GM21723 (cell line): Measurements from ENCODE around the gene TFAM.
"Not testable (repeated sequence)": the region's sequence is repeated elsewhere in the genome, so short reads cannot be mapped to it uniquely, and the experiment has no call there.

Experiments used
- ATAC-seq: cut with Tn5 transposase; IDR thresholded peaks from one replicate; pipeline ENCODE4 v1.9.1; 2021; ENCODE audit warnings: mild to moderate bottlenecking, moderate library complexity; ENCODE audit not compliant: unreplicated experiment

Gene TFAM

DNA sequence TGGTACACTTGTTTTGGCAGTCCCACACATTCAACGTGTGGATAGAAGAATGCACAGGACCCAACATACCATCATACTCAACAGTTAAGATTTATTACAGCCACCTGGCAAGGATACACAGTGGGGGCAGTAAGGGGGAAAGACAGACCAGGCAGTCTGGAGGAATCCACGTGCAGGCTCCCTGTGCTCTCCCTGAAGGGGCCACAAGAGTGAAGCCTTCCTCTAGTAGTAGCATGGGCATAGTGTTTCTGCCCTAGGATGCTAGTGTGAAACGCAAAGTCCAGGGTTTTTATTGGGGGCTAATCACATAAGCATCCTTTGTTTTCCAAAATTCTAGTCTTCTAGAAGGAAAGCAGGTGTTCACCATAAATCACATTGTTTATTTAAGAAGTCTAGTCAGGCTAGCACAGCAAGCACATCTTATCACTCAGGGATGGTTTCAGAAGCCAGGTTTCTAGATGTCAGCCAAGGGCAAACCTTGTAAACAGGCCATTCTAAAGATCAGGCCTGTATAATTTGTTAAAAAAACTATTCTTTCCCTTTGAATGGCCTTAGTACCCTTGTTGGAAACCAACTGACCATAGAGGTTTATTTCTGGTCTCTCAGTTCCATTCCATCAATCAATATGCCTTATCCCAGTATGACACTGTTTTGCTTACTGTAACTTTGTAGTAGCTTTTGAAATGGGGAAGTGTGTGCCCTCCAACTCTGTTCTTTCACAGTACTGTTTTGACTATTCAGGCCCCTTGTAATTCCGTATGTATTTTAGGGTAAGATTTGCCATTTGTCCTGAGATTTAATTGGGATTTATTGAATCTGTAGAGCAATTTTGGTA, 12.4 kb upstream of the TFAM start:
- peak; percentile 69 for ATAC-seq

DNA sequence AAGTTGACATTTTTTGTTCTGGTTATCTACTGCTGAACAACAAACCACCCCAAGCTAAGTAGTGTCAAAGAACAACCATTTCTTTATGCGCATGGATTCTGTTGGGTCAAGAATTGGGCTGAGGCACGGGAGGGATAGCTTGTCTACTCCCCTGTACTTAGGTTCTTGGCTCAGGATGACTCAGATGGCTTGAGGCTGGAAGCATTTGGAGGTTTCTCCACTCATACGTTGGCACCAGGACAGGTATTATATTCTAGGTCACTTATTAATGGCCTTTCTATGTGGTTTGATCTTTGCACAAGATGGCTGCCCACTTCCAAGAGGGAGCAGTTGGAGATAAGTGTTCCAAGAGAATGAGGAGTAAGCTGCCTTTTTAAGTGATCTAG, 11.8 kb upstream of the TFAM start:
- ATAC-seq = peak; percentile 11

DNA sequence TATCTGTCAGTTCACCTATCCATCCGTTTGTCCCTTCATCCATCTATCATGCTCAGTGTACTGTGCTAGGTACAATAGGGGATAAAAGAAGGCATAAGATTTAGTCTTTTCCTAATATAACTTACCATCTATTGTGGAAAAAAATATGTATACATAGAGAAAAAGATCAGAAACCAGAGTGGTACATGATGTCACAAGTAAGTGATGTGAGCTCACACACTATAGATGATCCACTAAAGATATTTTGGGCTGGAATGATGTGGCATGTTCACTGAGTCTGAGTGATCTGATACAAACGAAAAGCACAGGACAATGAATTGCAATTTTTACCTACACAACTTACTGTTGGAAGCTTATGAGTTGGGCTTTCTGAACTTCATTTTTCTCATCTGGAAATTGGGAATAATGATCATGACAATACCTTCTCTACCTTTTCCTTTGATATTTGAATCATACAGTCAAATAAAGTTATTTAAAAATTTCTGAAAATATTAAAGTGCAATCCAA, 2.7 kb upstream of the TFAM start:
- no peak for ATAC-seq

DNA sequence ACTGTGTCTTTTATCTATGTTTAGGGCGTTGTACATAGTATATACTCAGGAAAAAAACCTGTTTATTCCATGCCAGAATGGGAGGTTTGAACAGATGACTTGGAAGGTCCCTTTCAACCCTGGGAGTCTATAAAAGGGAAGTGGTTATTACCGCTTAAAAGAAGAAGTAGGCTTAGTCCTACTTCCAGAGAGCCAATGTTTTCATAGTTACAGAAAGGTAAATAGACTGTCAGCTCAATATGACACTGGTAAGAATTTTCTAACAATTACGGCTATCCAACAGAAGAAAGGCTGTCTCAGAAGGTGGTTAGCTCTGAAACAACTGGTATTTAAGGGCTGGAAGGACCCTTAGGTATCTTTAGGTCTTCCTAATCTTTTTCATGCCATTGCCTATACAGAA, 1.1 kb upstream of the TFAM start:
- ATAC-seq = peak; percentile 74

DNA sequence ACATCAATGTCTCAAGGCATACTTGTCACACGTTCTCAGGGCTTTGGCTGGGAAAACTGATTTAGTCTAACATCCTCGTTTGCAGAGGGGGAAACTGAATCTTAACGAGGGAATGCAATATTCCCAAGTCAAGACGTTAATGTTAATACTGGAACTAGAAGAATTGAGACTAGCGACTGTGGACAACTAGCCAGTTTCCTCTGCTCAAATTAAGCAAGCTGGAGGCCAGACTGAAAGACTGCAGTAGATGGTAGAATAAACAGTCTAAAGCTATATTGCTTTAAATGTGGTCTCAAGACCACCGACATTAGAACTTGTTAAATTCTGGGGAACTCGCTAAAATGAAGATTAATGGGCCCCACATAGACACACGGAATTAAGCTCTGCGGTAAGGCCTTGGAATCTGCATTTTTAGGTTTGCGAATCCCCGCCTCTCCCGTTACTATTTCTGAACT, 639 bp upstream of the TFAM start:
- peak; percentile 7 for ATAC-seq

DNA sequence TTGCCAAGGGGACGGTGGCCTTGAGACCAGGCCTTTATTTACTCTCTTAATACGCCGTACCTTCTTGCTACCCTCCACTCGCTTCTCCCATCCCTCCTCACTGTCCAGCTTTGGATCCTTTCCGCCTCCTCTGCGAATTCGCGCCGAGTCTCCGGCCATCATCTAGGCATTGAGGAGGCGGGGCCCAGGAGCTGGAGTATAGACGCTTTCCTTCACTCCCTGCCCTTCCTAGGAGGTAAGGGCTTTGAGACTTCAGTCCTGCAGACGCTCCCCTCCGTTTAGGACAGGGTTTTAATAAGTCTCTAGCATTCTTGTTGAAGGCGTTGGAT, 538 bp downstream of the TFAM start:
- peak; percentile 21 for ATAC-seq

DNA sequence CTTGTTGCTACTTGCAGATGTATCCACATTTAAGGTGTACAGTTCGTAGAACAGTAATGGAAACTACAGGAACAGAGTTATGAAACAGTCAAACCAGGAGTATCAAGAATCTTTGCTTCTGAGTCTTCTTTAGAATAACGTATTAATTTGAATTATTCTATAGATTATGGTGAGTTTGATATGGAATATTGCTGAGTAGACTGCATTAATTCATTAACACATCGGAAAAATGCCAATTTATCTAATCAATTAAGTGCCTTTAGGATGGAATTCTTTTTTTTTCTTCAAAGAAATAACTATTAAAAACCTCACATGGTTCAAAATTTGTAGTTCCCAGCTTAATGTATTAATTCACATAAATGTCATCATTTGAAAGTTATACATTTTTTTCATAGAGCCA, 3.8 kb downstream of the TFAM start:
- no peak for ATAC-seq

DNA sequence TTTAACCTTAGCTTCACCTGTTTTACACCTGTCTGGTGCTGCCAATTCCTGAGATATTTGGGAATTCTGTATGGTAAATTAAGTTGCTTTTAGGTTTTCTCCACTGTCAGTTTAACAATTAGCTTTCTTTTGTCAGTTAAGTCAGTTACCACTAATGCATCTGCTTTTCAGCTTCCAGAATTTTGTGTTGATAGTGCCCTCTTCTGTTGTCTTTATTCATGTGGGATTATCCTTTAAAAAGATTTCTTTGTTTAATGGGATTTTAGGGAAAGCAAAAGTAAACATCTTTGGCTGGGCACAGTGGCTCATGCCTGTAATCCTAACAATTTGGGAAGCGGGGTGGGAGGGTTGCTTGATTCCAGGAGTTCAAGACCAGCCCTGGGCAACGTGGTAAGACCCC, 8.1 kb downstream of the TFAM start:
- no peak for ATAC-seq

DNA sequence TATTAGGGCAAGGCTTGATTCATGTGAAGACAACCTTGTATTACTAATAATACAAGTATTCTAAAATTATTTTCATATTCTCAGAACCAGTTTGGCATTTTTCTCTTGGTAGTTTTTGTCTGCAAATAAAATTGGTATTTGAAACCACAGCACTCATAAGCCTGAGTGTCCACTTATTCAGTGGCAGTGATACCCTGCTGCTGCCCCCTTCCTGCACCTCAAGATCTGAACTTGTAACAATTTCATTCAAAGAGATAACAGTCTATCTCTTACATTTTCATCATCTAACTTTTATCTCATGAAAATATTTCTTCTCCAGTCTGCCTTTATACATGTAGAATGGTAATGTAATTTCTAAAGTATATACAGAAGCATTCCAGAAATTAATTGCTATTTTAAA, 9.3 kb downstream of the TFAM start:
- ATAC-seq = no peak

DNA sequence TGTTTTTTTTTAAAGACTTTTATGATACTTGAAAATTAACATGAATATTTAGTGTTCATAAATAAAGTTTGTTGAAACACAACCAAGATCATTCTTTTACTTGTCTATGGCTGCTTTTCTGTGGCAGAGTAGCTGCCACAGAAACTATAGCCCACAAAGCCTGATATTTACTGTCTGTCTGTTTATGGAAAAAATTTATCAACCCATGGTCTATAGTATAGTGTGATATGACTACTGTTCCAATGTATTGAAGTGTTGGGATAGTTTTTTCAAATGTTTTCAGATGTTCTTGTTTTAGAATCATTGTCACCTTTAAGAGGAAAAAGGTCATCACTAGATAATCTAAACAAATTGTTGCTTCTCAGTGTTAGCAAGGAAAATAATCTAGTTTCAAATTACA, 10.8 kb downstream of the TFAM start:
- no peak for ATAC-seq

DNA sequence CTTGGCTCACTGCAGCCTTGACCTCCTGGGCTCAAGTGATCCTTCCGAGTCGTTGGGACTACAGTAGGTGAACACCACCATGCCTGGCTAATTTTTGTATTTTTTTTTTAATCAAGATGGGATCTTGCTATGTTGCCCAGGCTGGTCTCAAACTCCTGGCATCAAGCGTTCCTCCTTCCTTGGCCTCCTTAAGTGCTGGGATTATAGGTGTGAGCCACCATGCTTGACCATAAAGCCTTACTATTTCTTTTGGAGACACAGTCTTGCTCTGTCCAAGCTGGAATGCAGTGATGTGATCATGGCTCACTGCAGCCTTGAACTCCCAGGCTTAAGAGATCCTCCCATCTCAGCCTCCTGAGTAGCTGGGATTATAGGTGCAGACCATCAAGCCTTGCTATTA, 12.6 kb downstream of the TFAM start:
- no peak for ATAC-seq

DNA sequence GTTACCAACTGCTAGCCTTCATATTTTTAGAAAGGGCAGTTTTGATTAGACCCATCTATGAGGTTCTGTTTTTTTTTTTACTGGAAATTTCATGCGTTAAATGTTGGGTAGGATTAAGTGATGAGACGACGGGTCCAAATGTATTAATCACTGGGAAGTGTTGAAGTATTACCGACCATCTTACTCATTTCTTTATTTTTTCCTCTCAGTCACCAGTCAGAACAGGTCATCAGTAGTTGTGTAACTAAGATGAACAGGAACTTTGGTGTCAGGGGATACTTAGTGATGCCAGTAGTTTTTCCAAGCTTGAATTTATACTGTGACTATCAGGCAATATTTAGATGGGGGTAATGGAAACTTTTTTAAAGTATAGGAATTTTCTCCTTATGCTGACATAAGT, 14.2 kb downstream of the TFAM start:
- ATAC-seq = no peak

DNA sequence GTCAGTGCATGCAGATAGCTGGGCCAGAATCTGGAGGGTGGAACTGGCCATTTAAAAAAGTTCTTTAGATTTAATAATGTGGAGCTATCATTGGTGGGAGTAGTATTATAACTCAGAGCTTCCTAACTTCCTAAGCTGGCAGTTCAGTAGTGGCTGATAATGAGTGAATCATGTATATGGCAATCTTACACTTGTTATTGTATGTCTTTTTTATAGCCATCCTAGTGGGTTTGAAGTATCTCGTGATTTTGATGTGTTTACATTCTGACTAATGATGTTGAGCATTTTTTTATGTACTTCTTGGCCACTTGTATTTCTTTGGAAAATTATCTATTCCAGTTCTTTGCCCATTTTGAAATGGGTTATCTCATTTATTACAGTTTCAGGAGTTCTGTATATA, 15.4 kb downstream of the TFAM start:
- ATAC-seq = no peak

DNA sequence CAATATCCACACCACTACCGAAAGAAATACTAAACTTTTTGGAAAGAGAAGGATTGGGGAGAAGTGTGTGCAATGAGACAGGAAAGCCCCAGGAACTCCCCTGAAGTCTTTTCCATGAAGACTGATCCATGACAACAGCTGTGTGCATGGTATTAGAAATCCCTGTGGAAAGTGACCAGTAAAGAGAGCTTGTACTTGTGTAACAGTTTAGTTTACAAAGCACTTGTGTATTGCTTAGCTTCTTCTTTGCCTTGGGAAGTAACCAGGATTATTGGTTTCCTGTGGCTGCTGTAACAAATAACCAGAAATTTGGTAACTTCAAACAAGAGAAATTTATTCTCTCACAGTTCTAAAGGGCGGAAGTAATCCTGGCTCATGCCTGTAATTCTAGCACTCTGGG, 18.8 kb downstream of the TFAM start:
- ATAC-seq = no peak

DNA sequence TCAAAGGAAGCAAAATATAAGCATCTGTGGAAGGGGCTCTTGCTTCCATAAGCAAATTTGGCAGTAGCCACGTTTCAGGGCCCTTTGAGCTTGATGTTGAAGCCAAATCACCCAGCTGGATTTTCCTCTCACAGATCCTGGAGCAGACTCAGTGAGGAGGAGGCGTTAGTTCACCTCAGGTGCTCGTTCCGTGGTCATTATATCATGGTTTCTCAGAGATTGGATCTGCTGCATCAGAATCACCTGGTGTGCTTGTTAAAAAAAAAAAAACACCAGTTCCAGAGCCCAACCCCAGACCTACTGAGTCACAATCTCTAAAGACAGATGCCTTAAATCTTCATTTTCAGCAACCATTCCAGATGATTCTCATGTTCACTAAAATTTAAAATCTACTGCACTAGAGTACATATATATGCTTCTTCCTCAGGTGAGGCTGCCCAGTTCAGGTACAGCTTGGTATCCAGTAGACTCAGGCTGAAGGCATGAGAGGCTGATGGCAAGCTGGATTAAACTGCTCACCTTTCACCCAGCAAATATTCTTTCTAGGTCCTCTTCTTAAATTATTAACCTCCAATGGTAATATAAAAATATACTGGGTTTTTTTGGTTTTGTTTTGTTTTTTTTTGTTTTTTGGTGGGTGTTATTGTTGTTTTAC, 24.9 kb downstream of the TFAM start:
- ATAC-seq = no peak

DNA sequence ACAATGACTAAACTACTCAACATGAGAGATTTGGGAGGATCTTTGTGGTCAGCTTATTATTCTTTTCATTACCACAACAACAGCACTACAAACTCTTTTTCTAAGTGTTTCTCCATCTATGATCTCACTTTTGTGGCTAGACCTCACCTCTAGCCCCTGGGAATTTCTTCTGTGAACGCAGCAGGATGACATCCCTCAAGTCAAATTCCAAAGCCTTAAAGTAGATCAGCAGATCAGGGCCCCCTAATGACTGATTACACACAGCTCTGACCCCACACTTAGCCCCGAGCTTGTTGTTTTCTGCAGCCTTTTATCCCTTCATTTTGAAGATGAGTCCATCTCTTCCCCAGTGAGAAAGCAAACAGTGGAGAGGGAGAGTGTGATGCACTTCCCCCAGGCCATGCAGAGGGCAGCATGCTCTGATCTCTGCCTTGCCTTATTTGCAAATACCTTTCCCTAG, 27.3 kb downstream of the TFAM start:
- no peak for ATAC-seq

DNA sequence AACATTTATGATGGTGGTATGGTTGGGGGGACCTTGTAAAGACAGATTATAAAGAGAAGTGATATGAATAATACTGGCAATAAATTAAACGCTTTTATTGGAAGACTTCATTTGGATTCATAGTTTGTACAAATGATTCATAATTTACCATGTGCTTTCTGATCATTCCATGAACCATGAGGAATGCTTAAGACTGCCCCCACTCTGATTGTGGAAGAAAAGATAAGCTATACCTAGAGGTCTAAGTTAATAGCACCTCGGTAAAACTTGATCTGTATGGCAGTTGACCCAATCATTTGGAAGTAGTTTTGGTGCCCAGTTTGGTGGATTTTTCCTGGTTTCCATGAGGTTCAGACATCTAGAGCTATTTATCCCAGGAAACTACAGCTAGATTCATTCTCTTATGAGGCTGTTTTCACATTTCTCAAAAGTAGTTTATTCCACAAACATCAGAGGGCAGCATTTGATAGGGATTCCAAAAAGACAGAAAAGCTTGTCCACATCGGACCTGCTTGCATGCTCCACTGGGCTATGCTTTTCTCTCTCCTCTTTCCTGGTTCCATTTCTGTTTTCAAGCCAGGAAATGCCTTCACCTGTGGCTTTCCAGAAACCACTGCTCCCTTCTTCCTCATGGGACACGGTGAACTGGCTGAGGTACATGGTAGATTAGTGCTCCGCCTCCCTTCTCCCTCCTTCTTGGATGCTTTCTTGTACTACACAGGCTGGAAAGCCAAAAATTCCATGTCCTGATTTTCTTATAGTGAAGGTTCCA, 29.2 kb downstream of the TFAM start:
- ATAC-seq = no peak

DNA sequence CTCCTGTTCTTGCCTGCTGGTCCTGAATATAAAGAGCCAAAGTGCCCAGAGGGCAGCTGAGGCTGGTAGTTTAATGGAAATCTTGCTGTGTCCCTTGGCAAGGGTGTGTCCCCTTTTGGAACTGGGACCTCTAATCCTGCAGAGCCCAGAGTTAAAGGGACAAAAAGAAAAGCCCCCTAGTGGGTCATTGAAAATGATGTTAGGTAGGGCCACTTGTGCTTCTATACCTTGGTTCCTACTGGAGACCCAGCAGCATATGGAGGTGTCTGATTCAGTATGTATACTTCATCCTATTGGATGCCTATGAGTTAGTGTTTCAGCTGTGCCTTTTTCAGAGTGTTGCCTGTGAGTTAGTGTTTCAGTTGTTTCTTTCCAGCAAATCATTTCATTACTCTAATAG, 30.5 kb downstream of the TFAM start:
- no peak for ATAC-seq

DNA sequence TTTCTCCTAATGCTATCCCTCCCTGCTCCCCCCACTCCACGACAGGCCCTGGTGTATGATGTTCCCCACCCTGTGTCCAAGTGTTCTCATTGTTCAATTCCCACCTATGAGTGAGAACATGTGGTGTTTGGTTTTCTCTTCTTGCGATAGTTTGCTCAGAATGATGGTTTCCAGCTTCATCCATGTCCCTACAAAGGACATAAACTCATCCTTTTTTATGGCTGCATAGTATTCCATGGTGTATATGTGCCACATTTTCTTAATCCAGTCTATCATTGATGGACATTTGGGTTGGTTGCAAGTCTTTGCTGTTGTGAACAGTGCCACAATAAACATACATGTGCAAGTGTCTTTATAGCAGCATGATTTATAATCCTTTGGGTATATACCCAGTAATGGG, 32.7 kb downstream of the TFAM start:
- ATAC-seq = not testable (repeated sequence)

DNA sequence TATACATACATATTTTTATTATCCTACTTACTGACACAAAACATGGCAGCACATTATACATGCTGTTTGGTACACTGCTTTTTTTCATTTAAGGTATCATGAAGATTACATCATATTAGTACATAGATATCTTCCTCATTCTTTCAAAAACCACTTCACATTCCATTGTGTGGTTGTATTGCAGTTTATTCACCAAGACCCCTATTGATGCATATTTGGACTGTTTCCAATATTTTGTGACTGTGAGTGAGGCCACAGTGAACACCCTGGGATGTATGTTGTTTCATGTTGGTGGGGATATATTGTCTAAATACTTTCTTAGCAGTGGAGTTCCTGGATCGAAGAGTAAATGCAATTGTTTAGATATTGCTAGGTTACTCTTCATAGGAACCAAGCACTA, 39.0 kb downstream of the TFAM start:
- ATAC-seq = no peak

DNA sequence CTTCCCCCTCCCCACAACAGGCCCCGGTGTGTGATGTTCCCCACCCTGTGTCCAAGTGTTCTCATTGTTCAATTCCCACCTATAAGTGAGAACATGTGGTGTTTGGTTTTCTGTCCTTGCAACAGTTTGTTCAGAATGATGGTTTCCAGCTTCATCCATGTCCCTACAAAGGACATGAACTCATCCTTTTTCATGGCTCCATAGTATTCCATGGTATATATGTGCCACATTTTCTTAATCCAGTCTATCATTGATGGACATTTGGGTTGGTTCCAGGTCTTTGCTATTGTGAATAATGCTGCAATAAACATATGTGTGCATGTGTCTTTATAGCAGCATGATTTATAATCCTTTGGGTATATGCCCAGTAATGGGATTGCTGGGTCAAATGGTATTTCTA, 43.2 kb downstream of the TFAM start:
- not testable (repeated sequence) for ATAC-seq

DNA sequence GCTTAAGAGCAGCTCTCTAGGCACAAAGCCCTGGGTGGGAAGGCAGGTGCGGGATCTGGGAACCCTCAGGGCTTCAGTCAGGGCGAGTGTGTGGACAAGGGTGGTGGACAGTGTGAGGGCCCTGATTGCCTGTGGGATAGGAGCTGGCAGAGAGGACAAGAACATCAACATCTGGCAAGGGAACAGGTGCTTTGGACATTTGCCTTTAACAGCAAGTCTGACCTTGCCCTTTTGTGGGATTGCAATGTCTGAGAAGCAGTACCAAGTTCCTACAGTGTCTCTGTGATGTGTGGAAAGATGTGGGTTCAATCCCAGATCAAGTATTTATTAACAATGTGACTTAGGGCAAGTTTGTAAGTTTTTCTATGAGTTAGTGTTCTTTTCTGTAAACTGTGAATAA, 46.7 kb downstream of the TFAM start:
- no peak for ATAC-seq
